T-helper 1 cell treated with Interleukin-12 subunit alpha and Interleukin-12 subunit beta and Interleukin-4 antibody, amounts not matched to agents 30 ng/mL and 1 ng/mL, for 36 hours (primary cell): ENCODE results near the gene HAUS2. TPM values are rescaled to one million over a fixed set of nuclear protein-coding genes. Genes with fewer than 3 reads are reported as not detected.
"Not testable (repeated sequence)": the region's sequence is repeated elsewhere in the genome, so short reads cannot be mapped to it uniquely, and the experiment has no call there.

ENCODE experiments used
- intact Hi-C: fragments of 100-400 bp; cut with micrococcal nuclease; formaldehyde crosslinking; loops from one replicate; pipeline ENCODE4 v1.15.1; 2024
- total RNA-seq: library from RNA; stranded (reverse); gene quantifications from 2 replicates; pipeline ENCODE4 v1.2.3, GENCODE V29; 2022

HAUS2 gene
- total RNA-seq, 1 donor from 2014 or later = 31.7 TPM

DNA sequence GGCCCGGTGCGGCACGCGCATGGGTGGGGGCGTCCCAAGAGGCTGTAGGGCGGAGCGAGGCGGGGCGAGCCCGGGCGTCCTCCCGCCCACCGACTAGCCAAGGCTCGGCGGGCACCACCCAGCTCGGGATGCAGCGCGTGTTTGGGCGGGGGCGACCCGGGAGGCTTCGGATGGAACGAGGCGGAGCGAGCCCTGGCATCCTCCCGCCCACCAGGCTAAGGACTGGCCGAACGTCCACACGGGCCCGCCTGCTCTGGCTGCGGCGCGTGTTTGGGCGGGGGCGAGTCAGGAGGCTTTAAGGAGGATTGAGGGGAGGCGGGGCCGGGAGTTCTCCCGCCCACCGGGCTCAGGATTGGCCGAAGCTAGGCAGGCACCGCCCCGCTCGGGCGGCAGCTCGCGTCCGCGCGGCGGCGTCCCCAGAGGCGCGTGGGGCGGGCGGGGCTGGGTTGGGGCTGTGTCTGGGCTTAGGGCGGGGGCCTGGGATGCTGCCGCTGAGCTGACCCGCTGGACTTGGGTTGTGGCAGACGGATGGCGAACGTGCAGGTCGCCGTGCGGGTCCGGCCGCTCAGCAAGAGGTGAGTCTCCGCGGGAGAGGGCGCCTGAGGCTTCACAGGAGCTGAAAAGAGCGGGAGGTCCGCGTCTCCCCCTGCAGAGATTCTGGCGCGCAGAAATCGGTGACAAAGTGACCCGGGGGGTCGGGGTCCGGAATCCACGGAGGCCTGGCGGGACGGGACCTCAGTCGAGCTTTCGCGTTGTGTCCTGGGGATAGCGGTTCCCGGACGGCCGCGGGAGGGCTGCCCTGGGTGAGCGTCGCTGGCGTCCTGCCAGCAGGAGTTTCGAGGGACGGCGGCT lies 26.8 kb downstream of the HAUS2 start, which contains the start of gene STARD9:
Gene STARD9, plus strand, starts transcription at position 419 of the 852 bp plus-strand sequence. Its CDS starts 110 bp downstream, at position 529.
- intact Hi-C loops = loop anchor here (1.0 to 10.0 kb wide), 11 partner anchors 27 to 1343 kb away; partner anchors contain the start of genes CDAN1, CHP1, EHD4 and EXD1

DNA sequence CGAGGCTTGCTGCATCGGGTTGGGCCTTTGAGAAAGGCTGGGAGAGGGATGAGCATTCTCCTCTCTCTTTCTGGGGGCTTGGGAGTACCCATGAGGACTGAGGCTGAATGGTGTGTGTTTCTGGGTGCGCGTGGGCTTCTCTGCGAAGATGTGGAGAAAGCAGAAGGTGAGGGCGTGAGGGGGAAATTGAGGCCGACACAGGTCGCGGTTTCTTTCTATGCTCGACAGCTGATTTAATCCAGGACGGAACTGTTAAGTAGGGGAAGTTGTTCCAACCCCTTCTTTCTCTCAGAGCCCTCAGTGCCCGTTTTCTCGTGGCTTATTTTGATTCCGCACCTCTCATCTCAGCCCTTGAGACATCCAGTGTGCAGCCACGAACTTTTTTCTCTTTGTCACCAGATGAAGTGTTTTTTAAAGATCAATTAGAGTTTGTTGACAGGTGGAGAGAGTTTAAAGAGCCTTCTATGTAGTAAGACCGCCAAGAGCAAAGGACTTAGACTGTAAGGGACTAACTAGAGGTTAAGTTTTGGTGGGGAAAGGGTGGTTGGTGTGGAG lies 27.5 kb downstream of the HAUS2 start:
- intact Hi-C loops = loop anchor here (5.0 to 10.0 kb wide), 3 partner anchors 601 to 1344 kb away; partner anchors contain the start of genes CHP1, EHD4, EXD1 and MGA

DNA sequence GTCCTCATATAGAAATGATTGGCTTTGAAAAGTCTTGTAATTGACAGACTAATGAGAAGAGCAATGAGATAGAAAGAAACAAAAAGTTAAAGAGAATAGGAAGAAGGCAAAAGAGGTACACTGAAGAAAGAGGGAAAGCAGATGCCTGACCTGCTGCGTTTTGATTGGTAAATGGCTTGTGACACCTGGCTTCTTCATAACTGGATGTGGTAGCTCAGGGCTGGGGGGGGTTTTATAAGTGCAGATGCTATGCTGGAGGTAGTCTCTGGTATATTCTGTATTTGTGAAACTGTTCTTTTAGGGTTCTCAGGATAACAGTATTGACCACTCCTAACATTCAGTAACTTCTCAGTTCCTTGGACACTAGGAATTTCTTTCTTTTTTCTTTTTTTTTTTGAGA lies 28.1 kb downstream of the HAUS2 start:
- intact Hi-C loops = loop anchor here (5.0 to 10.0 kb wide), 3 partner anchors 602 to 1344 kb away; partner anchors contain the start of genes CHP1, EHD4, EXD1 and MGA

DNA sequence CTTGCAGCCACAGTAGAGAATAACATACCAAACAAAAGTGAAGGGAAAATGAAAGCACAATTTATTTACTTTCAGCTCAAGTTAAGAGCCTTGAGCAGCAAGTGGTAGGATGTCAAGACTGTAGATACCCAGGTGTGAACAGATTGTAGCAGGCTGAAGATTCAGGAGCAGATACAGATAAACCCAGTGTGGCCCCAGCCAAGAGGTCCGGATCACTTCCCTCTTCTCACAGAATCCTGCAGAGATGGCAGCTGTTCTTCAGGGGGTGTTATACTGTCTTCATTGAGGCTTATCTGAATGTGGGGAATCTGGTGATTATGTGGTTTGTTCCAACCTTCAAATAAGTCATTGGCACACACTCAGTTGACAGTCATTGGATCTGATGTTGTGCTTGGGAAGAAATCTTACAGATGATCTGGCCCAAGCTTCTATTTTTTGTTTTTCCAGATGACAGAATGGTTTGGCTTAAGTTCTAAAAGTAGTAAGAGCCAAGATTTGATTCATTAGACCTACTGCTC lies 28.9 kb downstream of the HAUS2 start:
- intact Hi-C loops = loop anchor here (5.0 to 10.0 kb wide), 3 partner anchors 603 to 1345 kb away; partner anchors contain the start of genes CHP1, EHD4, EXD1 and MGA

DNA sequence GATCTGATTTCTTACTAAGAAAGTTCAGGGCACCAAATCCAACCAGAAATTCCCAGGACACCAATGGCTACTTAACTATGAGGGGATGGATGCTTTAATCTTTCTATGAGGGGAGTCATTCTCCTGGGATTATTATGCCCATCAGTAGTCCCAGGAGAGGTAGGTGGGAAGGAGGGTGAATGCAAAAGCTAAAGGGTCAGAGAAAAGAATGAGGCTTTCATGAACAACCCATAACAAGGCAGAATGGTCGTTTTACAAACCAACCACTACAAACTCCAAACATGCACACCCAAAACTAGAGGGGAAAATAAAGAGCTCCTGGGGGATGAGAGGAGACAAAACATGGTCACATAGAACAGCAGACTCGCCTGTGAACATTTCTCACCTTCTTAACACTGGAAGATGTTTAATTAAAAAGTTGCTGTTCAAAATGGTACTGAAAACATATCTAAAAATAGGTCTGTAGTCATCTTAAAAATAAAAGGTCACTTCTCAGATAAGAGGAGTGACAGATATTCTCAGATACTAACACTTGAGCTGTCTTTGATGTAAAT lies 30.4 kb downstream of the HAUS2 start:
- intact Hi-C loops = loop anchor here (5.0 to 10.0 kb wide), 3 partner anchors 604 to 1347 kb away; partner anchors contain the start of genes CHP1, EHD4, EXD1 and MGA

DNA sequence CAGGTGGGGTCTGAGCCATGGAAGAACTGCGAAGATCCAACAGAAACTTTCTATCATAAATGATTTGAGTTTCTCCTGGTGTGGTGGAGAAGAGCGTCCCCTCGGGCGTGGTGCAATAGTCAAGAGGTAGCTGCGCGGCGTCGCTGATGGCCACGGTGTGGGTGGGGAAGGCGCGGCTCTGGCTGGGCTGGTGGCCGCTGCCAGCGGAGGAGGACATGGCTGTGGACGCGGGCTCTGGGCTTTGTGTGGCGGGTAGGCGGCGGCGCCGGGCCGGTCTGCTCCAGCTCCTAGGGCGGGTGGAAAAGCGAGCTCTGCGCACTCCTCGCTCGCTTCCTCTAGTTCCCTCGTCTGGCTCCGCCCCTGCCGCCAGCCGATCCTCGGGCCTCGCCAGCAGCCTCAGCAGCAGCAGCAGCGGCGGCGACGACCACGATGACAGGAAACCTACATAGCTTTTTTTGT lies 32.7 kb downstream of the HAUS2 start:
- intact Hi-C loops = loop anchor here (1.0 to 2.0 kb wide), 4 partner anchors 28 to 308 kb away; partner anchors contain the start of genes GANC, HAUS2, LRRC57 and TMEM87A

DNA sequence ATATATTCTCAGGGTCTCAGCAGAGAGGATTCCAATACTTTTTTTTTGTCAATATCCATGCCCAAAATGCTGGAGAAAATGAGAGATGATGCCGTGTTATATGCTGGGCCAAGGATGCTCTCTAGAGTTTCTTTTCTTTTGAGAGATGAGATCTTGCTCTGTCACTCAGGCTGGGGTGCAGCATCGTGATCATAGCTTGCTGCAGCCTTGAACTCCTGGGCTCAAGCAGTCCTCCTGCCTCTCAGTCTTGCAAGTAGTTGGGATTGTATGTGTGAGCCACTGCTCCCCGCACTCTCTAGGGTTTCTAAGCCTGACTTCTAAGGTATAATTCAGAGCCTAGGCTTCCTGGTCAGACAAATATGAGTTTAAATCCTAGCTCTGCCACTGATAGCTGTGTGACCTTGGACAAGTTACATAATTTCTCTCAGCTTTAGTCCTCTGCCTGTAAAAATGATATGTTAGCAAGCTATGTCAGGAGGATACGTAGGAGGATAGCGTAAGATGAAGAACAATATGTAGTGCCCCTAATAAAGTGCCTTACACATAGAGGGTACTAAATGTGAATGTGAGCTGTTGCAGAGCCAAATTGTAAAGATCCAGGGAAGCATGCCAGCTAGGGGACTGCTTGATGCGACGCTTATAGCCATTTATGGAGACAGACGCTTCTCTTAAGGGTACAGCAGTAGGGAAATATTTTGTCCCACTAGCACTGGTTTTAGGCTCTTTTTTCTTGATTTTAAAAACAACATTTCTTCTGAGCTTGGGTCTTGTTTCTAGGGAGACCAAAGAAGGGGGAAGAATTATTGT lies 34.1 kb downstream of the HAUS2 start:
- intact Hi-C loops = no loop called here

DNA sequence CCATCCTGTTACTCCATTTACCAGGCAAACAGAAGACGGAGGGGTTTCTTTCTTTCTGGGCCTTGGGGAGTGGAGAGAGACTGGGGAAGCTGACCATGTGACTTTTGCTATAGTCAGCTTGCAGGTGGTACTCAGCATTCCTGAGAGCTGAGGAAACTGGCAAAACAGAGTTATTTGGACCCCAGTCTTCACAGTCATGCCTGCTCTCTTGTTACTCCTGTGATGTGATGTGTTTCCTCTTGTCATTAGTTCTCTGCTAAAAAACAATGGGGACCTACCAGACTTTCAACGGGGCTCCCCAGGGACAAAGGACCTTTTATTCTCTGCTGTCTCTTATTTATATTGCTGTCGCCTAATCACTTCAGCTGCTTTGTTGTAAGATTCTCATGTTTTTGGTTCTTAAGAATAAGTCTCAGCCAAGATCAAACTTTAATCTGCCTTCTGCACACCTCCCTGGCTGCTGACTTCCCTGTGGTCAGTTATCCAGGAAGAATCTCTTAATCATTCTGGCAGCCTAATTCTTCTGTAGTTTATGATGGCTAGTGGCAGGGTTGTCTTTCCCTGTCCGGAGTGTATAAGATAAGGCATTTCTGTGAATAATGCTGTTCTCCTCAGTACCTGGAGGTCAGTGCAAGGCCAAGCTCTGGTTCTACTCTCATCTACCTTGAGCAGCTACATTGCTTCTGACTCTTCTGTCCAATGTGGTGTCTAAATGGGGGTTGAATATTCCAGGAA lies 35.6 kb downstream of the HAUS2 start:
- intact Hi-C loops = no loop called here

DNA sequence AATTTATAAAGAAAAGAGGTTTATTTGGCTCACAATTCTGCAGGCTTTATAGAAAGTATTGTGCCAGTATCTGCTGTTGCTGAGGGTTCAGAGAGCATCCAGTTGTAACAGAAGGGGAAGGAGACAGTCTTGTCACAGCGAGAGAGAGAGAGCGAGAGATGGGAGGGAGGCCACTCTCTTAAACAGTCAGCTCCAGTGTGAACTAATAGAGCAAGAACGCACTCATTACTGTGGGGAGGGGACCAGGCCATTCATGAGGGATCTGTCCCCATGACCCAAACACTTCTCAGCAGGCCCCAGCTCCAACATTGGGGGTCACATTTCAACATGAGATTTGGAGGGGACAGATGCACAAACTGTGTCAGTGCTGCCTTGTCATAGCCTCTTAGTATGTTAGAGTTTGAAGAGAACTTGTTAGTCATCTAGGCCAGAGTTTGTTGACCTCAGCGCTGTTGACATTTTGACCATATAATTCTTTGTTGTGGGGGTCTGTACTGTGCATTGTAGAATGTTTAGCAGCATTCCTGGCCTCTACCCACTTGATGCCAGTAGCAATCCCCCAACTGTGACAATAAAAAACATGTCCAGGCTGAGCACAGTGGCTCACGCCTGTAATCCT lies 42.1 kb downstream of the HAUS2 start:
- intact Hi-C loops = no loop called here

DNA sequence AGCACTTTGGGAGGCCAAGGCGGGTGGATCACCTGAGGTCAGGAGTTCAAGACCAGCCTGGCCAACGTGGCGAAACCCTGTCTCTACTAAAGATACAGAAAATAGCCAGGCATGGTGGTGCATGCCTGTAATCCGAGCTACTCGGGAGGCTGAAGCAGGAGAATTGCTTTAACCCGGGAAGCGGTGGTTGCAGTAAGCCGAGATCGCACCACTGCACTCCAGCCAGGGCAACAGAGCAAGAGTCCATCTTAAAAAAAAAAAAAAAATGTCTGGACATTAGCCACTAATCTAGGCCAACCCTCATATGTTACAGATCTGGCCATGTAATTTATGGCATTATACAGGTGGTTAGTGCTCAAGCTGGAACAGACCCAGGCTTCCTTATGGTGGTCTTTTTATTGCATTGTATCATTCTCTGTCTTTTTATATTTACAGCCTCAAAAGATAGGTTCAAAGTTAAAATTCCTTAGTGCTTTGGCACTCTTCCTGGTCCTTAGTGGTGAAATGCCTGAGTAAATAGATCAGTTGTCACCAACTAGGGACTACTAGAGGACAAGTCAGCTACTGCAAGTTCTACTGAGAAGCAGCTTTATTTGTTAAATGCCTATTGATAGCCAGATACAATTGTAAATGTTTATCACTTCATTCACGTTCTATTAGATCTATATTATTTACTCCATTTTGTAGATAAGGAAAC lies 42.7 kb downstream of the HAUS2 start:
- intact Hi-C loops = no loop called here

DNA sequence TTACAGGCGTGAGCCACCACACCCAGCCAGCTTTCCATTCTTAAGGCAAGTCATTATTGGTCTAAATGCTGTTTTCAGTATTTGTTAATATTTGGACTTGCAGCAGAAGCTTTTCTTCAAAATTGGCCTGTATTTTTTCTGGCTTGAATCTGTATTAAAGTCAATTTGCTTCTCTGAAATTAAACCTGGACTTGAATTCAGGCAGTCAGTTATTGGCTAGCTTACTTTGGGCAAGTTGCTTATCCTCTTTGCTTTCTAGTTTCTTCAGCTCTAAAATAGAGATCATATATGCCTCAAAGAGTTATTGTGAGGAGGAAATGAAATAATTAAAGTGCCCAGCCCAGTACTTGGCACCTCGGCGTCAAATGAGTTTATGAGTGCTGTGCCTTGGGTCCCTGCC lies 44.1 kb downstream of the HAUS2 start:
- intact Hi-C loops = no loop called here

DNA sequence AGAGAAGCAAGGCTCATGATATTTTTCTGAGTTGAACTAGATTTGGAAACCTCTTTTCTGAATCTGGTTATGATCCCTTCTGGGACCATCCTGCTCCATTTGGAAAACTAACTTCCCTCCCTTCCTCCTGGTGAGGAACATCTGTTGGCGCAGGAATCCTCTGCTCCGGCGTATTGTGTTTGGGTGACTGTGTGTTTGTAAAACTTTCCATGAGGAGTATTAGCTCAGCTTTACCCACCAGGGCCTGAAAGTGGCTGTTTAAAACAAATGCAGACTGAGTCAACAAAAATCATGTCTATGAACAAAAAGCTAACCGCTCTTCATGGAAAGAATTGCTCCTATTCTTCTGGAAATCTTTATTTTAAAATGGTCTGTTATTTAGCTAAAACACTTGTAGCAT lies 44.5 kb downstream of the HAUS2 start:
- intact Hi-C loops = no loop called here

DNA sequence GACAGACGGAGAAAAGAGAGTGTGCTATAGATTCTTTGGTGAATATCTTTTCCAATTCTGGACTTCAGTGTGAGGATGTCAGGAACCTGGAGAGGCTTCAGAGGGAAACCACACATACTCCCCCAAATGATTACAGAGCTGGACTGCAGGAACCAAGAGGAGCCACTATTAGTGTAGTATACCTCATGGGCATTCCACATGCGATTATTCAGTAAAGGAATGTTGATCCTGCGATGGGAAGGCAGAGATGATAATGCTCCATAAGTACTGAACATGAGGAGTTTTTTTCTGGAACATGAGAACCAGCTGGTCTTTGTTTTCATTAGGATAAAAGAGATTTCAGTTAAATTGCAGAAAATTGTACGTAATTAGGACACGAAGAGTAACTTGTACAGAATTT lies 45.5 kb downstream of the HAUS2 start:
- intact Hi-C loops = no loop called here

DNA sequence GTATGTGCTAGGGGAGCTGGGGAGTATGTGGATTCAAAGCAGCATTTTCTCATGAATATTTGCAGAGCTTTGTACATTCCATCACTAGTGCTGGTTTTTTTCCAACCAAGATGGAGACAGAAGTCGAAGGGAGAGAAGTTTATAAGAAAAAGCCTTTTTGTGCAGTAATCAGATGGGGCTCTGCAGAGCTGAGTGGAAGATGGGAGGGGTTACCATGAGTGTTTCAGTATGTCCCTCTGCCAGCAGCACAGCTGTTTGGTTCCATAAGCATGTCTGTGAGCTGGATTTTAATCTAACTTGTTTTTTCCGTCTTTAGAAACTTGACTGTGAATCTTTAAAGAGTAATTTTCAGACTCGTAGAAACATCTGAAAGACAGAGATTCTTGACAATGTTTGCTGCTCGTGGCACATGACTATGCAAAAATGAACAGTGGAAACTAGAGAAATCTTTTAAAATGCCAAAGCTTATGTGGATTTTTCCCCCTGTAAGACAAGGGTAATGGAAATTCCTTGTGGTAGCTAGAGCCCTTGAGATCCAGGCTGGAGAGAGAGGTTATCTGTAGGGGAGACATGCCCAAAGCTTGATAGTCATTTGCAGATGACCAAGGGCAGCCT lies 47.1 kb downstream of the HAUS2 start:
- intact Hi-C loops = no loop called here

DNA sequence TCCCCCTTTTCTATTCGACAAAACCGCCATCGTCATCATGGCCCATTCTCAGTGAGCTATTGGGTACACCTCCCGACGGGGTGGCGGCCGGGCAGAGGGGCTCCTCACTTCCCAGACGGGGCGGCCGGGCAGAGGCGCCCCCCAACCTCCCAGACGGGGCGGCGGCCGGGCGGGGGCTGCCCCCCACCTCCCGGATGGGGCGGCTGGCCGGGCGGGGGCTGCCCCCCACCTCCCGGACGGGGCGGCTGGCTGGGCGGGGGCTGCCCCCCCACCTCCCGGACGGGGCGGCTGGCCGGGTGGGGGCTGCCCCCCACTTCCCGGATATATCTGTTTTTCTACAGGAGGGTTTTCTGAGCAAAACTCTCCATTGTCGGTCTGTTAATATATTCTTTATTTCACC lies 52.7 kb downstream of the HAUS2 start:
- intact Hi-C loops = not testable (repeated sequence)

DNA sequence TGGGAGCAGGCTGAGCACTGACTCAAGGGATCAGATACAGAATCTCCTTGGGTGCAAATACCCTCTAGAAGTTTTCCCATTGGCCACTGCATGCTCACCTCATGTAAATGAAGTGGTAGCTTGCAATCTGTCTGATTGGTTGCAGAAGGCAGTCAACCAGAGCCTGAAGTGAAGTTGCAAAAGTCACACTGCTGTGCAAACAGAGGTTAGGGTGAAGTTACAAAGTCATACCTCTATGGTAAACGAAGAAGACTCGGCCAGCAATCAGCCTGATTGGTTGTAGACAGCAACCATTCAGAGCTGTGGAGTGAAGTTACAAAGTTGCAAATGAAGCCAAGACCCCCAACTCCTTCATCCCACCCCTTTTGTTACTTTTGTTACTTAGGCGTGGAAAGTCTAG lies 53.9 kb downstream of the HAUS2 start:
- intact Hi-C loops = no loop called here

DNA sequence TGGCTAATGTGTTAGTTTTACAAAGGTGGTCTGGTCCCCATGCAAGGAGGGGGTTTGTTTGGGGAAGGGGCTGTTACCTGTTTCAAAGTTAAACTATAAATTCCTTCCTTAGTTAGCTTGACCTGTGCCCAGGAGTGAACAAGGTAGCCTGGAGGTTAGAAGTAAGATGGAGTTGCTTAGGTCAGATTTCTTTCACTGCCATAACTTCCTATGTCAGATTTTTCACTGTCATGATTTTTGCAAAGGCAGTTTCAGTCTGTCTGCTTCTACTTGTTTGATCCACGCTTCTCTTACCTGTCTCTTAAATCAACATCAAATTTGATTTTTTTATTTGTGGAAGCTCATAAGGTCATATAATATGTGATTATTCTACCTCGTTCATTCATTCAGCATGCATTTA lies 55.3 kb downstream of the HAUS2 start:
- intact Hi-C loops = no loop called here
